HFF-Myc (cell line): ENCODE data around the gene VAMP3.

ENCODE experiments used
- DNase-seq: peaks from one replicate; pipeline ENCODE4 v3.0.0-alpha.2; 2011; ENCODE audit warnings: low read depth; ENCODE audit errors: extremely low read depth
- H3K4me3 ChIP-seq: replicated peaks from 2 replicates; pipeline ENCODE4 v1.5.1; 2011; ENCODE audit warnings: low read depth, mild to moderate bottlenecking, control low read depth, low read length
- TF ChIP-seq, protein P1 (sequence below): IDR thresholded peaks from 2 replicates; pipeline ENCODE4 v1.5.1; 2012; ENCODE audit warnings: mild to moderate bottlenecking, low read depth, low read length, control low read depth; ENCODE audit errors: missing control alignments

Gene VAMP3

DNA sequence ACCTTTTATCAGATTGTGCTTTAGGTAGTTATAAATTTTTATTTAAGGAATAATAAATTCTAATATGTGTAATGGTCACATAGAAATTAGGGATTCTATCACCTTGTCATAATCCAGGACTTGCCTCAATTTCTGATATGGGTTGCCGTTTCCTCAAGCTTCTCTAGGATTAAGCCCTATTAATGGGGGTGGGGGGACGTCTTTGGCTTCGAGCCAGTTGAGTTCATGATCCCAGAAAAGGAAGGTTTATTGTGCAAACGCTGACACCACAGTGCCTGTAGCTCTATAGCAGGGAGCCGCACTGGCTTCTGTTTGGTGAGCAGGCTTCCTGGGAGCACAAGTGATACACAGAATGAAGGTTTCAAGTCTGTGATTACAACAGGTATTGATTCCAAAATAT, 22.0 kb upstream of the VAMP3 start:
- TF ChIP-seq, protein P1, sequence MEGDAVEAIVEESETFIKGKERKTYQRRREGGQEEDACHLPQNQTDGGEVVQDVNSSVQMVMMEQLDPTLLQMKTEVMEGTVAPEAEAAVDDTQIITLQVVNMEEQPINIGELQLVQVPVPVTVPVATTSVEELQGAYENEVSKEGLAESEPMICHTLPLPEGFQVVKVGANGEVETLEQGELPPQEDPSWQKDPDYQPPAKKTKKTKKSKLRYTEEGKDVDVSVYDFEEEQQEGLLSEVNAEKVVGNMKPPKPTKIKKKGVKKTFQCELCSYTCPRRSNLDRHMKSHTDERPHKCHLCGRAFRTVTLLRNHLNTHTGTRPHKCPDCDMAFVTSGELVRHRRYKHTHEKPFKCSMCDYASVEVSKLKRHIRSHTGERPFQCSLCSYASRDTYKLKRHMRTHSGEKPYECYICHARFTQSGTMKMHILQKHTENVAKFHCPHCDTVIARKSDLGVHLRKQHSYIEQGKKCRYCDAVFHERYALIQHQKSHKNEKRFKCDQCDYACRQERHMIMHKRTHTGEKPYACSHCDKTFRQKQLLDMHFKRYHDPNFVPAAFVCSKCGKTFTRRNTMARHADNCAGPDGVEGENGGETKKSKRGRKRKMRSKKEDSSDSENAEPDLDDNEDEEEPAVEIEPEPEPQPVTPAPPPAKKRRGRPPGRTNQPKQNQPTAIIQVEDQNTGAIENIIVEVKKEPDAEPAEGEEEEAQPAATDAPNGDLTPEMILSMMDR = no peak
- DNase-seq = no peak
- H3K4me3 ChIP-seq = no peak overlapping the region

DNA sequence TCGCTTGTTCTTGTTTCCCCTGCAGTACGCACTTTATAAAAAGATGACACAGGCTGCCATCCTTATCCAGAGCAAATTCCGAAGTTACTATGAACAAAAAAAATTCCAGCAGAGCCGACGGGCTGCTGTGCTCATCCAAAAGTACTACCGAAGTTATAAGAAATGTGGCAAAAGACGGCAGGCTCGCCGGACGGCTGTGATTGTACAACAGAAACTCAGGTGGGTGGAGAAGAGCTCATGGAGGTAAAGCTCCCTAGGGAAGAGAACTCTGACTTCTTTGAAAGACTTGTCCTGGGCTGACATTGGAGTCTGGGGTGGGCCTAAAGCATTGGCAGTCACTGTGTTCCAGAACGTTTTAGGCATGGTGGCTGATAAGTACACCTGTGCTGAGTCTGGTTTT, 19.9 kb upstream of the VAMP3 start:
- no peak for DNase-seq
- H3K4me3 ChIP-seq = no peak overlapping the region
- TF ChIP-seq, protein P1 = no peak

DNA sequence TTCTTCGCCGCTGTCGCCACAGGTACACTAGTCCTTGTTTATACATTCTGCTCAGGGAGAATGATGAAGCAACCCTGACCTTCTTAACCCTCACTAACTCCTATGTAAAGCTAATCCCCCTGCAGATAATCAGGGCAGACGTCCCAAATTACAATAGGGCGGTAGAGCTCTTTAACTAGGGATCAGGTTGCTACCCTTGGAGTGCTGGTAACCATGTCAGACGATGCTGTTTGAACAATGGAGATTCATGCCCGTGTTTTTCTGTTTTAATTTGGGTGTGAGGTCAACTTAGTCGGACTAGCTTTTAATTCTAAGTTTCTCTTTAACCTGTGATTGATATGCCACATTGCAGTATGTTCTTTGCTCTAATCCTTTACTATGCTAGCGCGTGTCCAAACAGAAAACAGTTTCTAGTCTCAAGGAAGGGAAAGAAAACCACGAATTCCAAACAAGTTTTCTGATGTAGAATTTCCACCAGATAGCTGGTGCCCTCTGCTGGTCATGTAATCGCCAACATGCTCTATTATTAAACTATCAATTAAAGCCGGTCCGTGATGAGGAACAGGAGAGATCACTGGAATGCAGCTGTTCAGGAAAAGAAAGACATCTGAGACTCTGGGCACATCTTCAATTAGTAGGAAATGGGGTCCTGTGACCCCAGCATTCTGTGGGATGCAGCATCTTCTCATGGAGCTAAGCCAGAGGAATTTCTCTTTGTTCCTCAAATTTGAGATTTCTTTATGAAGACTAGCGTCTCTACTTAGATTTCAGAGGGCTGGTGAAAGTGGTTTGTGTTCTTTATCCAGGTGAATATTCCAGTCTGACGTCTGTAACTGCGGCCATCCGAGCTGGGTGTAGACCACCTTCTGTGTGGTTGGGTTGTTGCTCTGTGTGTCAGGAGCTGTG, 18.3 kb upstream of the VAMP3 start:
- peak overlapping the region; percentile 9; the same call in 1 of the 2 replicates for H3K4me3 ChIP-seq
- peak; percentile 36 for DNase-seq
- TF ChIP-seq, protein P1 = peak; percentile 73

DNA sequence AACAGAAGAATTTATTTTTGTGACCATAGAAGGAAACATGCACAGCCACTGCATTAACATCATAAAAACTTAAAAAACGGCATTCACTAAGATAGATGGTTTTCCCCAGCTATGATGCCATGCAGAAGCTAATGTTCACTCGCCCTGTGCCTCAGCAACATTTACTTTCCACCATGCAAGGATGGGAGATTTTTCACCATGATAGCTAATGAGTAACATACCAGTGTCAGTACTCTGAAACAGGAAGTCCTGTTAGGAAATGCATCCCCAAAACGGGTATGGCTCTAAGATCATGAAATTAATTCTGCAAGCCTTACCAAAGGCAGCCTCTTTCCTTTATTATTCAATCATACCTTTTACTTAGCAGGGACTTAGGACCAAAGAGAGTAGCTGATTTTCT, 17.5 kb upstream of the VAMP3 start:
- TF ChIP-seq, protein P1 = no peak
- H3K4me3 ChIP-seq = no peak overlapping the region
- DNase-seq = no peak

DNA sequence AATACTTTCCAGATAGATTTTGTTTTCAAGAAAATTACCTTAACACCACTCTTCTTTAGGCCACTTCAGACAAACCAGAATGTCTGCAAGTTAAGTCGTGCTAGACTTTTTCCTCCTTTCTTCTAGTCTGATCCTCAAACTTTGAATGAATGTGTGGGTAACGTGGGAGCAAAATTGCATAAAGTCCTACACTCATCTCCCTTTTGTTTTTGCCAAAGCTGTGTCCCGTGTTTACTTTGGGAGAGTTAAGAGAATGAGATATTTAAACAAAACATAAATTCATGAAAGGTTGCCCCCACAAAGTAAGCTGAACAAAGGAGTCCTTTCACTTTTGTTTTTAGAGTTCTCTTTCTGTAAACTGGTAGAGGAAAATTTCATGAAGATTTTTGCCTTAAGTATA, 16.9 kb upstream of the VAMP3 start:
- TF ChIP-seq, protein P1 = no peak
- no peak overlapping the region for H3K4me3 ChIP-seq
- no peak for DNase-seq

DNA sequence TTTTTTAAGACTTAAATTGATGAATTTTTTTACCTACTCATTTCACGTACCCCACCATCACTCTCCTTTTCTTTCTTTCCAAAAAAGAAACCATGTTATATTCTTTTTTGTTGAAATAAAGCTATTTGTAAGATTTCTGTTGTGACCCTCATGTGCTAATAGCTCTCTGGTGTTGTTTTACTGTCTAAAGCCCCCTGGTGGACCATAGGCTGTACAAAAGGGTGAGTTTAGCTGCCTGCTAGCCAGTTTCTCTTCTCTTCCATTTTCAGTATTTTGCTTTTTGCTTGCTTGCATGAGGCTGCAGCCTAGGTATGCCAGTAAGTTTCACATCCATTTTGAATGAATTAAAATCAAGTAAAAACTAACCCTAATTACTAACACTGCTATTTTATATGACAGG, 15.6 kb upstream of the VAMP3 start:
- DNase-seq = no peak
- TF ChIP-seq, protein P1 = peak; percentile 38
- no peak overlapping the region for H3K4me3 ChIP-seq

DNA sequence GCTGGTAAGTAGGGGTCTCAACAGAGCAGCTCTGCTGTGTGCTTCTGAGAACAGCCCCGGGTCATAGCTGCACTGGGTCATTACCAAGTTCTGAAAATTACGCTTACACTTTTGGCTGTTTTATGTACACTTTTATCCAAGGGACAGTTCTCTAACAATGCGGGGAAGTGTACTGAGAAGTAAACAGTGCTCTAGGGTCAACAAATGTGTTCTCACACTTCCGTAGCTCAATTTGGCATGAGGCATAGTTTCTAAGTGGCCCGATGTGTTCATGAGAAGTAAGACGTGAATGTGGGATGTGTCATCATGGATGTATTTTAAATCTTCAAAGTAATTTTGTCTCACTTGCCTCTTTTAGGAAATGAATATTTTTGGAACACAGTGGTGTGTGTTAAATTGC, 10.9 kb upstream of the VAMP3 start:
- DNase-seq = no peak
- TF ChIP-seq, protein P1 = no peak
- H3K4me3 ChIP-seq = no peak overlapping the region
